Stimulated activated CD8-positive, alpha-beta memory T cell treated with anti-CD3 and anti-CD28 coated beads, Interleukin-15, amount 100 ng/mL, for 4 hours (primary cell): ENCODE measurements around the gene HK2.

Experiments
- DNase-seq, 2 donors: peaks; one replicate each; pipeline ENCODE4 v3.0.0-alpha.2; 2020; ENCODE audit warnings: low read depth in 2 of 2

HK2 gene

DNA sequence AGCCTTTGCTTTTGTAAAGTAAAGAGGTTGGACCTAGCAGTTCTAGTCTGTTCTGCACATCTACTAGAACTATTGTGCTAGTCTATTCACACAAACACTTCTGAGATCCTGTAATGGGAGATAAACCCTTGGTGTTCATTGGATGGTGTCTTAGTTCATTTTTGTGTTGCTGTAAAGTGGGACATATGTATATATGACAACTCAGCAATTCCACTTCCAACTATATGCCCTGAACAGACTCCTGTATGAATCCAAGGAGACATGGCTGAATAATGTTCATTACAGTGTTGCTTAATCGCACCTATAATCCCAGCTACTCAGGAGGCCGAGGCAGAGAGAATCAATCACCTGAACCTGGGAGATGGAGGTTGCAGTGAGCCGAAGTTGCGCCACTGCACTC, 23.3 kb downstream of the HK2 start:
- DNase-seq = no peak

DNA sequence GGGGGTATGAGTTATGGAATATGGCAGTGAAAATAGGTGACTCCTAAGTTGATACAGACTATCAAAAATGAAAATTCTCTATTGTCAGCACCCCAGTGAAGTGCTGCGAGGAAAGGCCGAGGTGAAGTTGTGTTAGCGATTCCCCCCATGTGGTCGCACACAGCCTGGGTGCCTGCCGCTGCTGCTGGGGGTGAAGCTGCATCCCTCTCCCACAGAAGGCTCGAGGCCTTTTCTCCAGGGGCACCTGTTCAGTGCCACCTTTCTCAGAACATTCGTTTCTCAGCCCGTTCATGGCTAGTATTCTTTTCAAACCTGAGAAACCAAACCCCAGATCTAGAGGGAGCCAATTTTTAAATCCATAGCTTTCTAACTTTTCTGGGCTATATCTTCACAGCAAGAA, 23.8 kb downstream of the HK2 start:
- no peak for DNase-seq

DNA sequence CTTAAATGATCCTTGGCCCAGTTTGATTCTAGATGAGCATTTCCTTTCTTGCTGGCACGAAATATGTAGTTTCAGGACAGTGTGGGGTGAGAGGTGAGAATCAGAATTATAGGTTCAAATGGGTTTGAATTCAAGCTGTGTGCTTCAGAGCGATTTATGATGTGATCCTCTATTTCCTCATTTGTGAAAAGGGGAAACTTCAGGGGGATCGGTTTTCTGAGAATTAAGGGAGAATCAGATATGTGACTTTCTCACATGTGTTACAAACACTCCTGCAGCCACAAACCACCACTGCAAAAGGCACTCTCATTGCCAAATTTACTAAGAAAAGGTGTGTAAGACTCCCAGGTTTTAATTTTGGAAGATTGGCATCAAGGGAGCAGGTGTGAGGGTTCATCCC, 24.4 kb downstream of the HK2 start:
- DNase-seq = no peak

DNA sequence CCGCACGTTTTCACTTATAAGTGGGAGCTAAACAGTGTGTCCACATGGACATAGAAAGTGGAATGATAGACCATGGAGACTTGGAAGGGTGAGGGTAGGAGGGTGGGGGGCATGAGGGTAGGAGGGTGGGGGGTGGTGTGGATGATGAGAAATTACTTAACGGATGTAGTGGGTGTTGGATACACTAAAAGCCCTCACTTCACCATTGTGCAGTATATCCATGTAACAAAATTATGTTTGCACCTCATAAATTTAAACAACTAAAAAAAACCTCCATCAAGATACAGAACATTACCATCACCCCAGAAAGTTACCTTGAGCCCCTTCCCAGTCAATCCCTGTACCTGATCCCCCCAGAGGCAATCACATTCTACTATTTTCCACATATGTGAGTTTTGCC, 26.2 kb downstream of the HK2 start:
- no peak for DNase-seq

DNA sequence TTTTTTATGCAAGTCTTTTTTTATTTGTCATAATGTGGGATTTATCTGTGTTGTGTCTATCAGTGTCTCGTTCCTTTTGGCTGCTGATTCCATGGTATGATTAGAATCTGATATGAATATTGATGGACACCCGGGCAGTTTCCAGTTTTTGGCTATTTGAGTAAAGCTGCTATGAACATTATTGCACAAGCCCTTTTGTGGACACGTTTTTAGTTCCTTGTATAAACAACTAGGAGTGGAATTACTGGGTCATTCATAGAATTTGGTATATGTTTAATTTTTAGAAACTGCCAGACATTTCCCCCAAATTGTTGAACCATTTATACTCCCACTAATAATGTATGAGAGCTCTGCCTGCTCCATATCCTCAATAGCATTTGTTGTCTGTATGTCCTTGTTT, 26.6 kb downstream of the HK2 start:
- no peak for DNase-seq

DNA sequence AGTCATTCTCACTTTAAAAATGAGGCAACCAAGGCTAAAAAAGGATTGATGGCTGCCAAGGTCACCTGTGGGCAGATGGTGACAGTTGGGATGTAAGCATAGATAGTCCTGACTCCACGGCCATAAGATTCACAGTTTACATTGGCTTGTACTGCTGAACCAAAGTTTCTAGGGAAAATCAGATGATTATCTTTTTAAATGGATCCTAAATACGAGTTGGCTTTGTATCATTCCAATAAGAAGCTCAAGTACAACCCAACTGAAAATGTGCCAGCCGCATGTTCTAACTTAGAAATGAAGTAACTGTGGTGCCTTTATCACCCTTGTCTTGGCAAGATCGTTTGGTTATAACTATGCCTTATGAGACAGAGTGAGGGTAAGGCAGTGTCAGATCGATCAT, 27.6 kb downstream of the HK2 start:
- DNase-seq = no peak

DNA sequence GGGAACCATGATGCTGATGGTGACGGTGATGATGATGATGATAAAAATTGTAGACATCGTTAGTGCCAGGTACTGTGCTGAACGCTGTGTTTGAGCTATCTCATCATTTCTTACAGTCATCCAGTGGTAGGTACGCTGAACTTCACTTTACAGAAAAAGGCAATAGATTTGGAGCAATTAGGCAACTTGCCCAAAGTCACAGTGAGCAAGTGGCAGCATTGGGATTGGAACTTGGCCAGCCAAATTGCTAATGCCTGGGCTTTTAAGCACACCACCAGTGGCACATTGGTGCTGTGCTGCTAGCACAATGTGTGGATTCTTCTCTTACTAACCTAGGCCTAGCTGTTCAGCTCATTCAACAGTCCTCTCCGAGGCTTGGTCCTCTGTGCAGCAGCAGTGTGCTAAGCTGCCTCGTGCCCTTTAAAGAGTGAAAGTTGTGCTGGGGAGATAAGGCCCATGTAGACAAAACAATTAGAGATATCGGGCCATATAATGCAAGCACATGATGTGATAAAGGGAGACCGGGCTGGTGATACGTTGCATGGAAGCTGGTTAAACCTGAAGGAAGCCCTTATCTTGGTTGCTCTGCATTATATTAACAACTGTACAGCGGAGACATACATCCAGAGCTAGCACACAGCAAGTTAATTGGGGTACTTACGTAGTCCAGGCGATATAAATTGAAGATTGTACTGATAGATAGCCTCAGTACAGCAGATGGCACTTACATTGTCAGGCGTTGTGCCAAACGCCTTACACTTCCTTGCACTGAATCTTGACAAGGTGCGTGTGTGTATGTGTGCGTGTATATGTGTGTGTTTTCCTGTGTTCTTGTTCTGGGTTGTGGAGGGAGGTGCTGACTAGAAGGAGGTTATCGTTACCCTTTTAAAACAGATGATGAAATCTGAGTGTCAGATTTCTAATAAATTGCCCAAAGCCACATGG, 28.4 kb downstream of the HK2 start:
- no peak for DNase-seq

DNA sequence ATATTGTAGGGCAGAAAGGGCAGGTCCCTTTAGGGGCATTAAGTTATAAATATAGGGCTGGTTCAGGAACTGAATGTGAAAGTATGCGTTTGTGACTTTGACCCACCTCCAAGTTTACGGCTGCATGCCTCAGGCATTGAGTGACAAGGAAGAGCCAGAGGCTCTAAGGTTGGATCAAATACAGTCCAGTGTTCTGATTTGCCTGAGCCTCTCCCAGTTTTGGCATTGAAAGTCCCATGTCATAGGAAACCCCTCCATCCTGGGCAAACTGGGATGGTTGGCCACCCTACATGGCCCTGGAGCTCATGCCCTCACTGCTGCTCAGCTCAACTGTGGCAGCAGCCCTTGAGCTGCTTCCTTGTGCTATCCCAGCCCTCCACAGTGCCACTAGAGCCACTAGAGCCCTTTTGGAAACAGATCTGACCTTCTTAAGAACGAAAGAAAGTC, 29.9 kb downstream of the HK2 start:
- DNase-seq = no peak

DNA sequence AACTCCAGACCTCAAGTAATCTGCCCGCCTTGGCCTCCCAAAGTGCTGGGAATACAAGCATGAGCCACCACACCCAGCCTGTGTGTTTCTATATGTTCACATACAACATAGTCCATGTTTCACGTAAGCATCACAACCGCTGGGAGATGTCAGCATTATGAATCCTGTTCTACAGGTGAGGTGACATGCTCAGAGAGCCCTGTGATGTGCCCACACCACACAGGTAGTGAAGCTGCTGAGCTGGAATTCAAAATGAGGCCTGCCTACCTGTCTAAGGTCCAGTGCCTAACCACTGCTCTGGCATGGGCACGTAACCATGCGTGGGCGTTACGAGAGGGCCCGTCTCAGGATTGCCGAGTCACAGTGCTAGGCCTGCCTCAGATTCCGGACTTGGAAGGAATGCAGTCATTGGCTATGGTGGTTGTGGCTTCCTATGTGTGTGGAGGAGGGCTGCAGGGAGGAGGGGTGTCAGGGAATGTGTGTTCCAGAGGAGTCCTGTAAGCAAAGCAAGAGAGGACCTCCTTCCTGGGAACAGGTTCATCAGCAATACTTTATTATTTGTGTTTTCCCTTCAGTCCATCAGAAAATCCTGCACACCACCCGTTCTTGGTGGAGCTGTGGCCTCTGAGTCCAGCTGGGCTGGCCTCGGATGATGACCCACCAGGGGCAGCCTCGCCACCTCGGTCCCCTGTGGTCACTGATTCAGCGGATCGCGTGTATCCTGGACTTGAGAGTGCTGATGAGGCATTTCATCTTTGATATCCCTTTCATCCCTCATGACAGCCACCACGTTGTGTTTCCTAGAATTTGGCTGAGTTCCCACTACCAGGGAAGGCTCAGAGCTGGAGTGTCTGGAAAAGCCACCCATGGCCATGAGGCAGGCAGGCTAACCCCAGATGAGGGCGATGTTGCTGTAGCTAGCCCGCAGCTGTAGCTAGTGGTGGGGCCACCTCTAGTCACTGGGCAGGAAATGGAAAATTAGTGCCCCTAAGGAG, 31.1 kb downstream of the HK2 start:
- DNase-seq = no peak

DNA sequence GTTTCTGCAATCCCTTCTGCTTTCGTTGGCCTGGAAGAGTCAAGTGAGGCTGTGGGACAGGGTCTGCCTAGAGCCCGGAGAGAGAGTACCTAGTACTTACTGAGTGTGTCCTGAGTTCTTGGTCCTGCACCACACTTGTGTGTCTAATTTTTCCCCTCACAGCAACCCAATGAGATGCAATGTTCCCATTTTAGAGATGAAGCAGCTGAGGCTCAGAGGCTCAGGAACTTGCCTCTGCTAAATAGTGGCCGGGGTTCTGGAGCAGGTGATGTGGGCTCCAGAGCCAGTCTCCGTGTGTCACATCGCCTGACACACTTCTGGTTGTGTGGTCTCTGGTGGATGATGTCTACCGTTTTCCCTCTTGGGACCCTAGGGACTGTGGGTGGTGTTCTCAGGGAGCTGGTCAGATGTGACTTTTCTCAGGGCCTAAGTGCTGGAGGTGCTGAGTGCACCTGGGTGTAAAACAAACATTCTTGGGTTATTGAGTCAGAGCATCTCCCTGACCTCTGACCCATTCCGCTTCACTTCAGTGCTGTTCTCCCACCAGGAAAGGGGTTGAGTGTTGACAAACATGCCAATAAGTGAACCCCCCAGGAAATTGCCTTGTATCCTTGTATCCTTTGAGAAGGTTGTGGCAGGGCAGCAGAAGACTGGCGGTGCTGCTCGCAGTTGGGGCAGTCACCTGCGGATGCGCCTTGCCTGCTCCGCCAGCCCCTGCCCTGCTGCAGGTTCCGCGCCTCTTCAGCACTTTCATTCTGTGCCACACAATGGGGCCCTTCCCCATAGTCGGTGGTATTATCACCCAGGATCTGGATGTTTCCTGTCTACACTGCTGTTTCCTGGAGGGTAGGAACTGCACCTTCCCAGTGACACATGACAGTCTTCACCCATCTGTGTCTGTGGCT, 32.1 kb downstream of the HK2 start:
- no peak for DNase-seq

DNA sequence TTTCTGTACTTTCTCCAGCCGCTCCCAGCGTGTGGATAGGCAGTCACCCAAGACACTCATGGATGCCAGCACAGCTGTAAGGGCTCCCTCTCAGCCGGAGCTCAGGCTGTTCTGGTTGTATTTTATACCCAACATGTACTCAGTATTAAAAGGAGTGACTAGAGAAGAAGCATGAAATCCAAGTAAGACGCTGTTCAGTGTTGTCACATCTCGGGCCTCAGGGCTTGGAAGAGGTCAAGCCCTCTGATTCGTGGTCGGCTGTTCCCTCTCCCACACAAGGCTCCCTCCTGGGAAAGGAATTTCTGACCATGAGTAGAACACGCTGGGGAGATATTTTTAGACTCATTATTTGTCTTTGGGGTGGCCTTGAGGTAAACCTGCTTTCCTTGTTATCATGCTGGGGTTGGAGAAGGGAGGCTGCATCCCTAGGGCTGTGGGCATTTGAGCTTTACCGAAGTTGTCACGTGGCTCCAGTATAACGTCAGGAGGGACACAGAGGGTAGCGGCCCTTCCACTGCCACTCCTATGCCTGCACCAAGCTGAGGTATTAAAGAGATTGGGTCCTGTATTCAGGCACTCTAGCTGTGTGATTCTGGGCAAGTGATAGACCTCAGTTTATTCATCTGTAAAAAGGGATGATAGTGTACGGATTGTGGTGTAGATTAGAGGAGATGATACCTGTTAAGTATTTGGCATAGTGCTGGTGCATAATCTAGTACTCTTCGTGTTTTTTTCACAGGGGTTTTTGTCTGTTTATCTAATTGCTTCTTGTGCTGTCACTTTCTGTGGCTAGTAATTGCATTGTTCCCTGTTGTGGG, 34.1 kb downstream of the HK2 start:
- no peak for DNase-seq

DNA sequence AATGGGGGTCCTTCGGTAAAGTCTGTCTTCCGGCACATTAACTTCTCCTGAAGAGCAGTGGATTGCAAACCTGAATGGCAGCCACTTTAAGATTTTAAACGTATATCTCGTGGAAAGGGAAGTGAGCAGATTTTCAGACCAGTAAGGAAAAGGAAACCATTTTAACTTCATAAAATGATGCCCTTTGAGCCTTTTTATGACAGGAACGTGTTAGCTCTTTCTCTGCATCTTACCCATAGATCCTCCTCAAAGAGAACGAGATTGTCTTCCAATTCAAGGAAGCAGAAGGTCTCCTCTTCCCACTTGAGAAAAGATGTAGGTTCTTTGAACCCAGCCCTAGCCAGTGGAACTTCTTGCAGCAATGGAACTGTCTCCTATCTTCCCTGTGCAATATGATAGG, 35.6 kb downstream of the HK2 start:
- DNase-seq = no peak

DNA sequence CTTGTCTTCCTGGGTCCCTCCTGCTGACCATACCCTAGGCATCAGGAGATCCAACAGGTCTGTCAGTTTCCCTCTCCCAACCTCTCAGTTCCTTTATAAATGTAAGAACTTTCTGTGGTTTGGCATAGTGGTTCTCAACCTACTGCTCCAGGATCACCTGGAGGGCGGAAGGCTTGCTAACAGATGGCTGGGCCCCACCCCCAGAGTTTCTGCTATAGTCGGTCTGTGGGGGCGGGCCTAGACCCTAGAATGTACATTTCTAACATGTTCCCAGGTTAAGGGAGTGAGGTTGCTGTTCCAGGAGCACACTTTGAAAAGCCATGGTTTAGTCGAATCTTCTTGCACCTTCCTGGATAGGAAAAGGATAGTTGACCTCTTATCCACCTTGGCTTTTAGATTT, 37.0 kb downstream of the HK2 start:
- DNase-seq = no peak

DNA sequence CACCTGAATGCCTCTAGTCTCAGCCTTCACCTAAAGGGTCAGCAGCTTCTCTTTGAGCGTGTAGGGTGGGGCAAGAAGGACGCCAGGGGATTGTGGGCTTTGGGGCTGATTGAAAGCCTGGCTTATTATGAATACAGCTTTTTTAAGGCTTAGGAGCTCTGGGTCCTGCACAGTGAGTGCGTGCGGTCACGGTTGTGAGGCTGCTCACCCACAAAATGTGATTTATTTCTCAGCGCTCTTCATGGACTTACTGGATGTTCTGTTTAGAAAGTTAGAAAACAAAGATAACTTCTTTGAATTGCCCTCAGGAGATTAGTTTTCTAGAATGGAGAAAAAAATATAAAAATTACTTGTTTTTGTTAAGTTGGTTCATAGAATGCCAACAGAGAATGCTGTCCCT, 37.5 kb downstream of the HK2 start:
- DNase-seq = no peak

DNA sequence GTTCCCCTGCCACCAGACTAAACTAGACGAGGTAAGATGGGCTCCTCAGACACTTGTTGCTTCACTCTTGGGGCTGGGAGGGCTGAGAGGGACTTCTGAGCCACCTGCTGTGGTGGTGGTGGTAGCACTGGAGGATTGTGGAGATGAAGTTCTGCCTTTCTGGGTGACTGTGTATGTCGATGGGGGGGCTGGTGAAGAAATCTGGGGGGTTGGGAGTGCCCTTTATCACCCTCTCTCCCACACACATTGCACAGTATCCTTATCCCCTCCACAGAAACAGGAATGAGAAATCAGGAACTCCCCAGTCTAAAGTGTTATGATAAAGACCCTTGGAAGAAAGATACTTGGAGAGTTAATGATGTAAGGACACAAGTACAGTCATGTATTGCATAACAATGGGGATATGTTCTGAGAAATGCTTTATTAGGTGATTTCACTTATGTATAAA, 38.5 kb downstream of the HK2 start:
- DNase-seq = no peak

DNA sequence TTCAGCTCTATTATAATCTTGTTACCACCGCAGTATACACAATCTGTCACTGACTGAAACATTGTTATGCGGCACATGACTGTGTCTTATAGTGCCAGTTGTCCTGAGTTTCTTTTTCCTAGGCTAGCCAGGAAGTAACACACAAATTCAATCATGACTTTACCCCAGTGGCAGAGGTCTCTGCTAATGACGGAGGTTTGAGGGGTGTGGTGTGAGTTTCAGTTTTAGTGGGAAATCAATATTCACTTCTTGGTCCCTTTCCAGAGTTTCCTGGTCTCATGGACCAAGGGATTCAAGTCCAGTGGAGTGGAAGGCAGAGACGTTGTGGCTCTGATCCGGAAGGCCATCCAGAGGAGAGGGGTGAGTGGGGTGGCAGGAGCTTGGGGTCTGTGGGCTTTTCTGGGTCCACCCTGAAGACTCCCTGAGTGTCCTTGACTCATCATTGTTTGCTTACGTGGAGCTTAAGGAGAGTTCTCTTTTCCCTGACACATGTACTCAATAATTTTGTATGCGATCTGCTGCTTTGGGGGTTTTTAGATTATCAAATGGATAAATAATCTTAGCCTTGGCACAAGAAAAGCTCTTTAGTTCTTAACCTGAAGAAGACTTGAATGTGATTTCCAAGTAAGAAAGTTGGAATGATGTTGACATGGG, 39.2 kb downstream of the HK2 start:
- DNase-seq = no peak

DNA sequence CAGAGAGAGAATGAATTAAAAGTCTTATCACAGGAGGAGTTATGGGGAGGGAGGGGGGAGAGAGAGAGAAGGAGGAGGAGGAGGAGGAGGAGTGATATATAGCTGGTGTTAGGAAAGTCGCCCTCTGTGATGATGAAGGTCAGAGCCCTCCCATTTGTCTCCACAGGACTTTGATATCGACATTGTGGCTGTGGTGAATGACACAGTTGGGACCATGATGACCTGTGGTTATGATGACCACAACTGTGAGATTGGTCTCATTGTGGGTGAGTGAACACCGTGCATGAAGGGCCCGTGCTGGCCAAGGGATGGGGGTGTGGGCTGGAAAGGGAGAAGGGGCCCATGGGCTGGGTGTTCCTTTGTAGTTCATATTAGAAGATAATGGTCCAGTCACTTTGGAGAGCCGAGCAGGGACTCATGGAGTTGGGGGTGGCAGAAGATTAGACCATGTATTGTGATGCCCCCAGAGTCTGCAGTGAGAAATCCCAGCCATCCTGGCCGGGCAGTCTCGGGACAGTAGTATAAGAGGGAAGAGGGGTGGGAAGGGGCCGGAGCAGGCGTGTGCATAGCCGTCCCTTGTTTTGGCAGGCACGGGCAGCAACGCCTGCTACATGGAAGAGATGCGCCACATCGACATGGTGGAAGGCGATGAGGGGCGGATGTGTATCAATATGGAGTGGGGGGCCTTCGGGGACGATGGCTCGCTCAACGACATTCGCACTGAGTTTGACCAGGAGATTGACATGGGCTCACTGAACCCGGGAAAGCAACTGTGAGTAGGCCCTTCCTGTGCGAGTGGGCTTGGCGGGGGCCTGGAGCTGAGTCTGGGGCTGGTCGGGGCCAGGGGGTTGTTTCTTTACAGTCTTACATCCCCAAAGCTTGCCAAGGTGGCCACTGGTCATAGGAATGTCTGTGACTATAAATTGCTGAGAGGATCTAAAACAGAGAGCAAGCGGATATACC, 40.0 kb downstream of the HK2 start:
- DNase-seq = no peak

DNA sequence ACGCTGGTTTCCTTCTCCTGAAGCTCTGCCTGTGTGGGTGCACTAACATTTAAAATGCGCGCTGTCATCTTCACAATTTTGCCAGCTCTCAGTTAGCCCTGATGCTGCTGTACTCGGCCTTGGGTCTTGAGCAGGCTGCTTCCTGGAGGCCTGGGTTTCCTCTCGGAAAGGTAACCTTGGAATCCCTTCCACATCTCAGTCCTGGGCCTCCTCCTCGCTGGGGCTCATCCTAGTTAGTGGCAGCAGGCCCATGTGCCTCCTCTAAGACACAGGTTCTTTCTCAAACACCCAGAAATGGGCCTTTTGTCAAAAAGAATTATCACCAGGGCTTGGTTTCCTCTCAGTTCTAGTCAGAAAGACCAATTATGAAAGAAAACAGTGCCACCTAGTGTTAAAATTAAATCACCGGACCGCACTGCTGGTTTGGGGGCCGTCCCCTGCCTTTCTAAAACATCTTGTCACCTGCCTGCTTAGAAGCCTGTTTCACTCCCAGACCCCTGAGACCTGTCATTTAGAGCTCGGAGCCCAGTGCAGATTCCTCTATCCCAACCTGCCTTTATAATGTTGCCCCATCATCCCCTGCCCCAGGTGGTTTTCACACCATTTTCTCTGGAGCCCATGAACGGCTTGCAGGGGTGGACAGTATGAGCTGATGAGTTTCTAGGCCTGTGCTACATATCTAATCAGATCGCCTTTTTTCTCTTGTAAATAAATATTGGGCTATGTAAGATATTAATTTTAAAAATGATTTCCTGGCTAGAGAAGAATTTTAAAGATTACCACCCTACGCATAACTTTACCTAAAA, 42.4 kb downstream of the HK2 start:
- DNase-seq = peak in 1 of 2 donors; percentile 15
